ENCODE data around the gene CDC42SE2. TPM values are rescaled to one million over a fixed set of nuclear protein-coding genes. Genes with fewer than 3 reads are reported as not detected.
"Not testable (repeated sequence)": the region's sequence is repeated elsewhere in the genome, so short reads cannot be mapped to it uniquely, and the experiment has no call there.

Gene CDC42SE2
- total and polyA plus RNA-seq, 5 donors from 2014 or later, result 241 to 429 (median 379) TPM

DNA sequence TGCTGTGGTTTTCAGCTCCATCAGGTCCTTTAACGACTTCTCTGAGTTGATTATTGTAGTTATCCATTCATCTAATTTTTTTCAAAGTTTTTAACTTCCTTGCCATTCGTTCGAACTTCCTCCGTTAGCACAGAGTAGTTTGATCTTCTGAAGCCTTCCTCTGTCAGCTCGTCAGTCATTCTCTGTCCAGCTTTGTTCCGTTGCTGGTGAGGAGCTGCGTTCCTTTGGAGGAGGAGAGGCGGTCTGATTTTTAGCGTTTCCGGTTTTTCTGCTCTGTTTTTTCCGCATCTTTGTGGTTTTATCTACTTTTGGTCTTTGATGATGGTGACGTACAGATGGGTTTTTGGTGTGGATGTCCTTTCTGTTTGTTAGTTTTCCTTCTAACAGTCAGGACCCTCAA is 72.9 kb downstream of the CDC42SE2 start:
- not testable (repeated sequence) for H3K27me3 Mint-ChIP-seq; H3K36me3 ChIP-seq (ENCODE audit: control insufficient read depth, insufficient read depth, low read length); ATAC-seq (ENCODE audit: low read depth in 2 of 2); H3K4me3 ChIP-seq (ENCODE audit: low read depth, low read length); DNase-seq; H3K9me3 Mint-ChIP-seq; H3K9me3 ChIP-seq (ENCODE audit: control insufficient read depth in 2 of 2, low read length in 2 of 2); H3K27me3 ChIP-seq (ENCODE audit: control insufficient read depth, insufficient read depth, low read length)
- peak overlapping the region in 2 of 3 donors; percentile 71 for H3K27ac Mint-ChIP-seq
- peaks cover 46 to 93% (median 66%) of the 10 kb centered on the region in 4 donors for H3K4me1 Mint-ChIP-seq
- Histone ChIP-seq H3K4me1 (ENCODE audit: control insufficient read depth, insufficient read depth, low read length, poor library complexity, severe bottlenecking) (peaks cover 13% of the 10 kb centered on the region), H3K27ac (ENCODE audit: insufficient read depth, low read length, poor library complexity, severe bottlenecking) (peak overlapping the region; percentile 14)
- peak overlapping the region in 2 of 4 donors; percentile 41 to 74 for H3K4me3 Mint-ChIP-seq
- peaks cover 42% of the 10 kb centered on the region for H3K36me3 Mint-ChIP-seq

GRCh38 chr5:131337240-131338050 is 73.6 kb downstream of the CDC42SE2 start:
- peak overlapping the region; percentile 4 to 74 (median 54) for H3K4me3 Mint-ChIP-seq
- ATAC-seq (ENCODE audit: low read depth in 2 of 2); DNase-seq; H3K9me3 ChIP-seq (ENCODE audit: control insufficient read depth in 2 of 2, low read length in 2 of 2); H3K27me3 ChIP-seq (ENCODE audit: control insufficient read depth, insufficient read depth, low read length); H3K4me3 ChIP-seq (ENCODE audit: low read depth, low read length); H3K36me3 ChIP-seq (ENCODE audit: control insufficient read depth, insufficient read depth, low read length); H3K27me3 Mint-ChIP-seq; H3K9me3 Mint-ChIP-seq: not testable (repeated sequence)
- peaks cover 46 to 87% (median 66%) of the 10 kb centered on the region in 4 donors for H3K4me1 Mint-ChIP-seq
- H3K27ac Mint-ChIP-seq, result peak overlapping the region in 2 of 3 donors; percentile 42 to 71
- peaks cover 42% of the 10 kb centered on the region for H3K36me3 Mint-ChIP-seq
- H3K27ac ChIP-seq (ENCODE audit: insufficient read depth, low read length, poor library complexity, severe bottlenecking), result peak overlapping the region; percentile 14
- peaks cover 13% of the 10 kb centered on the region for H3K4me1 ChIP-seq (ENCODE audit: control insufficient read depth, insufficient read depth, low read length, poor library complexity, severe bottlenecking)

GRCh38 chr5:131338051-131338453 is 74.2 kb downstream of the CDC42SE2 start:
- peaks cover 0 to 5% (median 1%) of the 10 kb centered on the region in 7 donors for H3K9me3 Mint-ChIP-seq
- ATAC-seq (ENCODE audit: low read depth in 2 of 2) (no peak), DNase-seq (no peak)
- Histone ChIP-seq H3K4me1 (ENCODE audit: control insufficient read depth, insufficient read depth, low read length, poor library complexity, severe bottlenecking) (peaks cover 13% of the 10 kb centered on the region), H3K27ac (ENCODE audit: insufficient read depth, low read length, poor library complexity, severe bottlenecking) (no peak overlapping the region), H3K9me3 (ENCODE audit: control insufficient read depth in 2 of 2, low read length in 2 of 2) (no peaks in the 10 kb centered on the region), H3K4me3 (ENCODE audit: low read depth, low read length) (peak overlapping the region; percentile 9), H3K27me3 (ENCODE audit: control insufficient read depth, insufficient read depth, low read length) (no peaks in the 10 kb centered on the region), H3K36me3 (ENCODE audit: control insufficient read depth, insufficient read depth, low read length) (peaks cover 7% of the 10 kb centered on the region)
- H3K36me3 Mint-ChIP-seq, result peaks cover 45% of the 10 kb centered on the region
- no peaks in the 10 kb centered on the region for H3K27me3 Mint-ChIP-seq
- peak overlapping the region; percentile 4 to 74 (median 54) for H3K4me3 Mint-ChIP-seq
- peak overlapping the region; percentile 24 to 86 (median 42) for H3K27ac Mint-ChIP-seq
- H3K4me1 Mint-ChIP-seq, result peaks cover 46 to 86% (median 68%) of the 10 kb centered on the region in 4 donors

DNA sequence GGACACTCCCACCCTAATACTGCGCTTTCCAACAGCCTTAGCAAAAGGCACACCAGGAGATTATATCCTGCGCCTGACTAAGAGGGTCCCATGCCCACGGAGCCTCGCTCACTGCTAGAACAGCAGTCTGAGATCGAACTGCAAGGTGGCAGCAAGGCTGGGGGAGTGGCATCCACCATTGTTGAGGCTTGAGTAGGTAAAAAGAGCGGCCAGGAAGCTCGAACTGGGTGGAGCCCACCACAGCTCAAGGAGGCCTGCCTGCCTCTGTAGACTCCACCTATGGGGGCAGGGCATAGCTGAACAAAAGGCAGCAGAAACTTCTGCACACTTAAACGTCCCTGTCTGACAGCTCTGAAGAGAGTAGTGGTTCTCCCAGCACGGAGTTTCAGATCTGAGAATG is 80.4 kb downstream of the CDC42SE2 start:
- H3K27me3 ChIP-seq (ENCODE audit: control insufficient read depth, insufficient read depth, low read length); H3K4me3 ChIP-seq (ENCODE audit: low read depth, low read length); H3K27ac ChIP-seq (ENCODE audit: insufficient read depth, low read length, poor library complexity, severe bottlenecking); H3K27me3 Mint-ChIP-seq; H3K9me3 ChIP-seq (ENCODE audit: control insufficient read depth in 2 of 2, low read length in 2 of 2); ATAC-seq (ENCODE audit: low read depth in 2 of 2); H3K9me3 Mint-ChIP-seq: not testable (repeated sequence)
- Histone ChIP-seq H3K36me3 (ENCODE audit: control insufficient read depth, insufficient read depth, low read length) (peaks cover 16% of the 10 kb centered on the region), H3K4me1 (ENCODE audit: control insufficient read depth, insufficient read depth, low read length, poor library complexity, severe bottlenecking) (peaks cover 15% of the 10 kb centered on the region)
- H3K27ac Mint-ChIP-seq, result peak overlapping the region in 2 of 3 donors; percentile 65 to 82
- H3K4me3 Mint-ChIP-seq, result peak overlapping the region in 3 of 4 donors; percentile 22 to 76 (median 69)
- peaks cover 49 to 88% (median 68%) of the 10 kb centered on the region in 4 donors for H3K4me1 Mint-ChIP-seq
- peak in 1 of 3 donors; percentile 65 for DNase-seq
- peaks cover 61% of the 10 kb centered on the region for H3K36me3 Mint-ChIP-seq

GRCh38 chr5:131346204-131346603 is 82.4 kb downstream of the CDC42SE2 start:
- not testable (repeated sequence) for ATAC-seq (ENCODE audit: low read depth in 2 of 2); H3K4me3 Mint-ChIP-seq; H3K9me3 ChIP-seq (ENCODE audit: control insufficient read depth in 2 of 2, low read length in 2 of 2); H3K27me3 Mint-ChIP-seq; DNase-seq; H3K4me1 ChIP-seq (ENCODE audit: control insufficient read depth, insufficient read depth, low read length, poor library complexity, severe bottlenecking); H3K27me3 ChIP-seq (ENCODE audit: control insufficient read depth, insufficient read depth, low read length); H3K27ac ChIP-seq (ENCODE audit: insufficient read depth, low read length, poor library complexity, severe bottlenecking); H3K4me3 ChIP-seq (ENCODE audit: low read depth, low read length); H3K9me3 Mint-ChIP-seq
- peaks cover 20% of the 10 kb centered on the region for H3K36me3 ChIP-seq (ENCODE audit: control insufficient read depth, insufficient read depth, low read length)
- peaks cover 62% of the 10 kb centered on the region for H3K36me3 Mint-ChIP-seq
- H3K4me1 Mint-ChIP-seq, result peaks cover 37 to 79% (median 54%) of the 10 kb centered on the region in 4 donors
- H3K27ac Mint-ChIP-seq, result peak overlapping the region; percentile 81 to 86 (median 82)

GRCh38 chr5:131353991-131354390 is 90.1 kb downstream of the CDC42SE2 start:
- Mint-ChIP-seq H3K27me3 (no peaks in the 10 kb centered on the region), H3K27ac (peak overlapping the region in 1 of 3 donors; percentile 63), H3K4me3 (no peak overlapping the region), H3K4me1 (peaks cover 45 to 65% (median 50%) of the 10 kb centered on the region in 4 donors), H3K9me3 (peaks cover 0 to 1% (median 0%) of the 10 kb centered on the region in 7 donors), H3K36me3 (peaks cover 7% of the 10 kb centered on the region)
- DNase-seq (no peak), ATAC-seq (ENCODE audit: low read depth in 2 of 2) (no peak)
- no peaks in the 10 kb centered on the region for H3K9me3 ChIP-seq (ENCODE audit: control insufficient read depth in 2 of 2, low read length in 2 of 2)
- no peaks in the 10 kb centered on the region for H3K27me3 ChIP-seq (ENCODE audit: control insufficient read depth, insufficient read depth, low read length)
- no peak overlapping the region for H3K27ac ChIP-seq (ENCODE audit: insufficient read depth, low read length, poor library complexity, severe bottlenecking)
- H3K4me3 ChIP-seq (ENCODE audit: low read depth, low read length), result no peak overlapping the region
- peaks cover 45% of the 10 kb centered on the region for H3K4me1 ChIP-seq (ENCODE audit: control insufficient read depth, insufficient read depth, low read length, poor library complexity, severe bottlenecking)
- H3K36me3 ChIP-seq (ENCODE audit: control insufficient read depth, insufficient read depth, low read length), result peaks cover 30% of the 10 kb centered on the region

DNA sequence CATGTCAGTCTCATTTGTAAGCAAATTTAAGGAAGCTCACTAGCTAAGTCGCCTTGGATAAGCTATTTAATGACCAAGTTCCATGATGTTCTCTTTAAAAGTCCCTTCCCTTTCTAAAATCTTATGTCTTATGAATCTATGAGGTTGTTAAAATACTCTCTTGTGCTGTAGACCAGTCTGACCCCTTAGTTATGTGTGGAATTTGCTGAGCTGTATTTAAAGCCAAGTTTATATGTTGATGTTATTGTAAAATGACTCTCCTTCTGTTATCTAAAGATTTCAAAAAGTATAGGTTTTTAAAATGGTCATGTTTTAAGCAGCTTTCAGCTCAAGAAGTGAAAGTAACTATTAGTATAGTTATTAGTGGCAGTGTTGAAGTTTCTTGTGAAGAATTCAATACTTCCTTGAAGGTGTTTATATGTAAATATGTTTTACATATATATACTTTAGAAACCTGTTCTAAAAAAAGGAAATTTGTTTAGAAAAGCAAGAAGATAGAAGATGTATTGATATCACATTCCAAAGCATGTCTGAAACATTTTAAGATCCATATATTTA is 92.2 kb downstream of the CDC42SE2 start:
- Histone ChIP-seq H3K4me3 (ENCODE audit: low read depth, low read length) (peak overlapping the region; percentile 51), H3K36me3 (ENCODE audit: control insufficient read depth, insufficient read depth, low read length) (peaks cover 43% of the 10 kb centered on the region), H3K27me3 (ENCODE audit: control insufficient read depth, insufficient read depth, low read length) (no peaks in the 10 kb centered on the region), H3K27ac (ENCODE audit: insufficient read depth, low read length, poor library complexity, severe bottlenecking) (peak overlapping the region; percentile 64), H3K4me1 (ENCODE audit: control insufficient read depth, insufficient read depth, low read length, poor library complexity, severe bottlenecking) (peaks cover 45% of the 10 kb centered on the region), H3K9me3 (ENCODE audit: control insufficient read depth in 2 of 2, low read length in 2 of 2) (no peaks in the 10 kb centered on the region)
- H3K9me3 Mint-ChIP-seq, result no peaks in the 10 kb centered on the region
- peaks cover 49 to 73% (median 55%) of the 10 kb centered on the region in 4 donors for H3K4me1 Mint-ChIP-seq
- DNase-seq, result peak in 1 of 3 donors; percentile 40
- peaks cover 7% of the 10 kb centered on the region for H3K36me3 Mint-ChIP-seq
- peak overlapping the region; percentile 64 to 94 (median 79) for H3K27ac Mint-ChIP-seq
- H3K27me3 Mint-ChIP-seq, result no peaks in the 10 kb centered on the region
- H3K4me3 Mint-ChIP-seq, result peak overlapping the region; percentile 11 to 49 (median 25)
- no peak for ATAC-seq (ENCODE audit: low read depth in 2 of 2)
